K562 (cell line): ENCODE data around the gene CTNNA3. TPM values are rescaled to one million over a fixed set of nuclear protein-coding genes. Genes with fewer than 3 reads are reported as not detected.

Experiments used
- ATAC-seq: fragments of 200-7000 bp; cut with Tn5 transposase; 3 replicates; pipeline ENCODE4 v1.9.1; 2020; ENCODE audit warnings: moderate library complexity
- BruUV-seq: library from RNA; stranded (reverse); fragments of 400-500 nt; replicated peaks from 2 replicates; lab custom pipeline; 2021; lab: Mats Ljungman, UMichigan
- CTCF ChIA-PET: fragments of 300-600 bp; formaldehyde crosslinking; extraction: SDS; loops from one replicate; lab custom pipeline; 2021; ENCODE audit warnings: low intra/inter-chr PET ratio; lab: Yijun Ruan, JAX
- POLR2A ChIA-PET: fragments of 300-600, 350-650 bp; sonication (Branson Sonifier 250); formaldehyde crosslinking; extraction: SDS; loops from one replicate; lab custom pipeline; 2021; ENCODE audit warnings: antibody characterized with exemption, inconsistent platforms; lab: Yijun Ruan, JAX
- DNase-seq, 4 experiments: peaks; one replicate each; pipeline versions ENCODE4 v3.0.0 to v3.0.0-alpha.2; 2011 to 2018; ENCODE audit warnings: low spot score in 3 of 4, mixed read lengths in 3 of 4; ENCODE audit errors: extremely low read depth in 1 of 4
- FAIRE-seq: peaks from 2 replicates; lab custom pipeline; 2011; peaks lifted over from hg19 to GRCh38; lab: Jason Lieb, UNC
- H2AFZ ChIP-seq: 2 replicates; pipeline ENCODE4 v1.6.0; 2011; ENCODE audit warnings: low read depth, low read length, control low read depth, inconsistent platforms
- H3K27ac ChIP-seq: fragments of 200-600 bp; 3 replicates; pipeline ENCODE4 v1.8.0; 2011; ENCODE audit warnings: low read depth, mild to moderate bottlenecking, control low read depth, inconsistent platforms, low read length, moderate library complexity, mixed read lengths; ENCODE audit errors: extremely low read depth
- H3K27me3 ChIP-seq, 2 experiments: fragments of 300-600 bp in 1 of 2; 2 replicates in 1 of 2; 3 replicates in 1 of 2; pipeline versions ENCODE4 v1.6.0 to v1.8.0; 2011; ENCODE audit warnings: inconsistent platforms in 2 of 2, low read length in 2 of 2, mild to moderate bottlenecking in 1 of 2, mixed read lengths in 1 of 2, moderate library complexity in 1 of 2; ENCODE audit not compliant: control insufficient read depth in 2 of 2, insufficient read depth in 2 of 2
- H3K36me3 ChIP-seq: fragments of 300-600 bp; 3 replicates; pipeline ENCODE4 v1.8.0; 2011; ENCODE audit warnings: mild to moderate bottlenecking, low read length, inconsistent platforms; ENCODE audit not compliant: control insufficient read depth, insufficient read depth
- H3K4me1 ChIP-seq, 2 experiments: fragments of 200-600 bp in 1 of 2; replicated peaks in 1 of 2; 2 replicates in 1 of 2; 3 replicates in 1 of 2; pipeline versions ENCODE4 v1.5.1 to v1.8.0; 2011; ENCODE audit warnings: inconsistent platforms in 2 of 2, low read length in 2 of 2, mild to moderate bottlenecking in 1 of 2, mixed read lengths in 1 of 2, moderate library complexity in 1 of 2; ENCODE audit not compliant: control insufficient read depth in 2 of 2, insufficient read depth in 2 of 2
- H3K4me2 ChIP-seq: 2 replicates; pipeline ENCODE4 v1.6.1; 2011; ENCODE audit warnings: low read length, control low read depth, inconsistent platforms, mixed read lengths; ENCODE audit not compliant: insufficient read depth
- H3K4me3 ChIP-seq: fragments of 200-600 bp; sonication (generic), shearing (Covaris generic); 2 replicates; pipeline ENCODE4 v1.5.1; 2016; ENCODE audit warnings: control low read depth, inconsistent platforms
- H3K79me2 ChIP-seq: fragments of 200-600 bp; 3 replicates; pipeline ENCODE4 v1.8.0; 2011; ENCODE audit warnings: low read length, inconsistent platforms; ENCODE audit not compliant: control insufficient read depth, insufficient read depth
- H3K9ac ChIP-seq, 2 experiments: 2 replicates each; pipeline versions ENCODE4 v1.6.0 to v1.6.1; 2011; ENCODE audit warnings: low read depth in 2 of 2, low read length in 2 of 2, control low read depth in 1 of 2, inconsistent platforms in 1 of 2, mild to moderate bottlenecking in 1 of 2, mixed read lengths in 1 of 2; ENCODE audit not compliant: insufficient read depth in 1 of 2
- H3K9me1 ChIP-seq: one replicate; pipeline ENCODE4 v1.6.0; 2011; ENCODE audit warnings: inconsistent platforms, mild to moderate bottlenecking, low read length, moderate library complexity; ENCODE audit not compliant: control insufficient read depth, insufficient read depth
- H3K9me3 ChIP-seq: replicated peaks from 2 replicates; pipeline ENCODE4 v1.5.1; 2011; ENCODE audit warnings: low read depth, low read length, inconsistent platforms; ENCODE audit not compliant: control insufficient read depth, insufficient read depth
- H4K20me1 ChIP-seq: replicated peaks from 2 replicates; pipeline ENCODE4 v1.6.1; 2011; ENCODE audit warnings: low read length, inconsistent platforms, mixed read lengths; ENCODE audit not compliant: control insufficient read depth, insufficient read depth
- ETV1 ChIP-seq: fragments of 450-650 bp; conservative IDR thresholded peaks from 2 replicates; pipeline ENCODE4 v1.6.1; 2016; ENCODE audit warnings: missing genetic modification characterization, control low read depth, low read depth, missing compliant biosample characterization
- MYBL2 ChIP-seq, 2 experiments: fragments of 450-650 bp in 1 of 2; sonication (generic) in 1 of 2; formaldehyde crosslinking in 1 of 2; IDR thresholded peaks; 2 replicates each; pipeline versions ENCODE4 v1.6.1 to v1.8.1; 2017 to 2022; ENCODE audit warnings: borderline replicate concordance in 1 of 2, inconsistent platforms in 1 of 2, low read depth in 1 of 2, mild to moderate bottlenecking in 1 of 2, missing genetic modification reagents in 1 of 2, moderate library complexity in 1 of 2
- SIX5 ChIP-seq, 2 experiments: IDR thresholded peaks; 2 replicates each; pipeline ENCODE4 v1.6.1; 2011; ENCODE audit warnings: low read length in 2 of 2, borderline replicate concordance in 1 of 2, low read depth in 1 of 2, mild to moderate bottlenecking in 1 of 2, moderate library complexity in 1 of 2; ENCODE audit not compliant: insufficient read depth in 1 of 2
- SPI1 ChIP-seq: IDR thresholded peaks from 2 replicates; pipeline ENCODE4 v1.6.1; 2011; ENCODE audit warnings: low read depth, low read length, control low read depth, borderline replicate concordance
- ZC3H8 ChIP-seq: fragments of 450-650 bp; IDR thresholded peaks from 2 replicates; pipeline ENCODE4 v1.6.1; 2017
- ZNF239 ChIP-seq: fragments of 250-450 bp; sonication (Bioruptor Pico); IDR thresholded peaks from 2 replicates; pipeline ENCODE4 v1.4.0; 2020; ENCODE audit warnings: mild to moderate bottlenecking
- WGBS: fragments of 100-300 bp; shearing (Covaris generic); methylation state at CpG from one replicate; pipeline ENCODE4 v1.1.6; 2016; ENCODE audit warnings: low coverage, mixed read lengths; ENCODE audit not compliant: insufficient coverage; ENCODE audit errors: missing lambda C conversion rate; 5-methylcytosine and 5-hydroxymethylcytosine counted together
- in situ Hi-C: fragments of 300-500 bp; cut with MboI; formaldehyde crosslinking; loops from 4 replicates; pipeline ENCODE4 v1.15.0; 2018; ENCODE audit warnings: inconsistent platforms, mixed read lengths
- intact Hi-C: fragments of 100-400 bp; cut with micrococcal nuclease; formaldehyde crosslinking; loops from 2 replicates; pipeline ENCODE4 v1.14.2; 2022
- polyA plus RNA-seq, 8 experiments: library from polyadenylated mRNA; depleted of rRNA in 4 of 8; stranded (reverse) in 5 of 8; unstranded in 3 of 8; fragments of >200 nt; fragmentation: Nextera tagmentation in 2 of 8; fragmentation: Illumina TruSeq in 1 of 8; extraction: Ambion mirVana in 2 of 8; extraction: Trizol in 1 of 8; gene quantifications; 2 replicates each; pipeline versions ENCODE4 v1.2.1 to v1.2.3, GENCODE V29; 2011 to 2014; ENCODE audit warnings: inconsistent platforms in 1 of 8, missing spikeins in 1 of 8
- total RNA-seq, 7 experiments: library from RNA; depleted of rRNA in 6 of 7; stranded (reverse); fragments of >200 nt in 6 of 7; fragmentation: Illumina TruSeq in 2 of 7; extraction: Trizol in 2 of 7; gene quantifications; 2 replicates each; pipeline versions ENCODE4 v1.2.1 to v1.2.3, GENCODE V29; 2011 to 2021; ENCODE audit warnings: low replicate concordance in 1 of 7
- TF ChIP-seq, protein P1 (sequence below): sonication (generic); formaldehyde crosslinking; IDR thresholded peaks from 2 replicates; pipeline ENCODE4 v1.8.1; 2023; ENCODE audit warnings: mild to moderate bottlenecking, missing genetic modification reagents
- TF ChIP-seq, protein P2 (sequence below): IDR thresholded peaks from 2 replicates; pipeline ENCODE4 v1.6.1; 2011; ENCODE audit warnings: borderline replicate concordance, low read depth, mild to moderate bottlenecking, moderate library complexity, low read length; ENCODE audit not compliant: insufficient read depth, poor library complexity, severe bottlenecking
- TF ChIP-seq, protein P3 (sequence below), 2 experiments: fragments of 450-650 bp in 1 of 2; IDR thresholded peaks; 2 replicates each; pipeline ENCODE4 v1.6.1; 2011 to 2017; ENCODE audit warnings: low read depth in 2 of 2, antibody characterized with exemption in 1 of 2, borderline replicate concordance in 1 of 2, low read length in 1 of 2, mild to moderate bottlenecking in 1 of 2, mixed read lengths in 1 of 2; ENCODE audit not compliant: control insufficient read depth in 1 of 2
- TF ChIP-seq, protein P4 (sequence below): sonication (generic); IDR thresholded peaks from 2 replicates; pipeline ENCODE4 v1.6.1; 2016

The CTNNA3 gene
- total and polyA plus RNA-seq, 9 of the 15 experiments (the other 6 are each of a cell fraction or from before 2014, with no cell fraction given): 0.04 TPM; not detected in 8

DNA sequence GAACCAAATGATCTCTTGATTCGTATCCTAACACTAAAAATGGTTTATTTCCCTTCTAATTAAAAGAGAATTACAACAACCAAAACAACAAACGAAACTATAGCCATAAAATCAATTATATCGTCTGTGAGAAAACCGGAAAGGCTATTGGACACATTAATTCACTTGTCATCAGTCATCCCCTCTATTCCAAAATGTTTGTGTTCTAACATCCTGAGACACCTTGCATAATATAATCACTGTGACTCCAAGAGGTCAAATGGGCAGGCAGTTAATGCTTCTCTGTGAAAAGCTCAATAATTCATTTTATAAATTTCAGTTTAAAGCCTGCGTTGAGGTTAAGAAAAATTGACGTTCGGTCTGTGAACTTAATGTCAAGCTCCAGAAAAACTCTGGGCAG is 770.6 kb downstream of the CTNNA3 start (continued):
- TF ChIP-seq, protein P1, sequence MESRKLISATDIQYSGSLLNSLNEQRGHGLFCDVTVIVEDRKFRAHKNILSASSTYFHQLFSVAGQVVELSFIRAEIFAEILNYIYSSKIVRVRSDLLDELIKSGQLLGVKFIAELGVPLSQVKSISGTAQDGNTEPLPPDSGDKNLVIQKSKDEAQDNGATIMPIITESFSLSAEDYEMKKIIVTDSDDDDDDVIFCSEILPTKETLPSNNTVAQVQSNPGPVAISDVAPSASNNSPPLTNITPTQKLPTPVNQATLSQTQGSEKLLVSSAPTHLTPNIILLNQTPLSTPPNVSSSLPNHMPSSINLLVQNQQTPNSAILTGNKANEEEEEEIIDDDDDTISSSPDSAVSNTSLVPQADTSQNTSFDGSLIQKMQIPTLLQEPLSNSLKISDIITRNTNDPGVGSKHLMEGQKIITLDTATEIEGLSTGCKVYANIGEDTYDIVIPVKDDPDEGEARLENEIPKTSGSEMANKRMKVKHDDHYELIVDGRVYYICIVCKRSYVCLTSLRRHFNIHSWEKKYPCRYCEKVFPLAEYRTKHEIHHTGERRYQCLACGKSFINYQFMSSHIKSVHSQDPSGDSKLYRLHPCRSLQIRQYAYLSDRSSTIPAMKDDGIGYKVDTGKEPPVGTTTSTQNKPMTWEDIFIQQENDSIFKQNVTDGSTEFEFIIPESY (CRISPR knock-in tag): no peak
- TF ChIP-seq MYBL2 (IDR thresholded peaks at IDR 0.05; ENCODE audit: low read depth) (no peak), MYBL2 (CRISPR knock-in tag; IDR thresholded peaks at IDR 0.05; ENCODE audit: borderline replicate concordance) (no peak), SIX5 (IDR thresholded peaks at IDR 0.05; ENCODE audit: borderline replicate concordance in 1 of 2, insufficient read depth in 1 of 2, low read depth in 1 of 2, low read length in 2 of 2) (no peak), ETV1 (tag) (no peak)

DNA sequence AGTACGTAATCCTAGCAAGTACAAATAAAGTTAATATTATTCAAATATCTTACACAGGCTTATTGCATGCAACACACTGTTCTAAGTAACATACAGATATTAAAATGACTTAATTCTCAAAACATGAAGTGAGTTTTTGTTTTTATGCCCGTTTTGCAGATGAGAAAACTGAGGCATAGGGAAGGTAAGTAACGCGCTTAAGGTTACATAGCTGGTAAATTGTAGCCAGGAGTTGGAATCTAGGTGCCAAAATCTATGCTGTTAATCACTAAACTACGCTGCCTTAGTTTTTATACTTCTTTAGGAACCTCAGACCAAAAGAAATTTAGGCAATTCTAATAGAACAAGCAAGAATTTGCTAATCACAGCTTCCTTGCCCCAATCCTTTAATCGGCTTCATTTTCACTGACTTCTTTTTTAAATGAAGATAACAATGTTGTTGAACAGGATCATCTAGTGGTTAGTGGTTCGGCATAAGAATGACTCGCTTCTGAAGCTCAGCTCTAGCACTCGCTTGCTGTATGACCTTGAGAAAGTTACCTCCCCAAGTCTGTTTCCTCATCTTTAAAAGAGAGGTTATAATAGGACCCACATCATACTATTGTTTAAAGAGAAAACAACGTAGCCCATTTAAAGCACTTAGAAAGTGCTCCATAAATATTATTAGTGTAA is 771.2 kb downstream of the CTNNA3 start:
- CTCF ChIA-PET: no interaction called here
- WGBS: 2% methylated on average over 10 of the region's 10 CpGs
- H3K9me3 ChIP-seq: no peaks in the 10 kb centered on the region
- no peak for TF ChIP-seq ZNF239 (CRISPR knock-in tag)
- TF ChIP-seq ZC3H8: no peak
- no peak for TF ChIP-seq SPI1
- TF ChIP-seq, protein P2, sequence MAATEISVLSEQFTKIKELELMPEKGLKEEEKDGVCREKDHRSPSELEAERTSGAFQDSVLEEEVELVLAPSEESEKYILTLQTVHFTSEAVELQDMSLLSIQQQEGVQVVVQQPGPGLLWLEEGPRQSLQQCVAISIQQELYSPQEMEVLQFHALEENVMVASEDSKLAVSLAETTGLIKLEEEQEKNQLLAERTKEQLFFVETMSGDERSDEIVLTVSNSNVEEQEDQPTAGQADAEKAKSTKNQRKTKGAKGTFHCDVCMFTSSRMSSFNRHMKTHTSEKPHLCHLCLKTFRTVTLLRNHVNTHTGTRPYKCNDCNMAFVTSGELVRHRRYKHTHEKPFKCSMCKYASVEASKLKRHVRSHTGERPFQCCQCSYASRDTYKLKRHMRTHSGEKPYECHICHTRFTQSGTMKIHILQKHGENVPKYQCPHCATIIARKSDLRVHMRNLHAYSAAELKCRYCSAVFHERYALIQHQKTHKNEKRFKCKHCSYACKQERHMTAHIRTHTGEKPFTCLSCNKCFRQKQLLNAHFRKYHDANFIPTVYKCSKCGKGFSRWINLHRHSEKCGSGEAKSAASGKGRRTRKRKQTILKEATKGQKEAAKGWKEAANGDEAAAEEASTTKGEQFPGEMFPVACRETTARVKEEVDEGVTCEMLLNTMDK: no peak
- TF ChIP-seq, protein P3, sequence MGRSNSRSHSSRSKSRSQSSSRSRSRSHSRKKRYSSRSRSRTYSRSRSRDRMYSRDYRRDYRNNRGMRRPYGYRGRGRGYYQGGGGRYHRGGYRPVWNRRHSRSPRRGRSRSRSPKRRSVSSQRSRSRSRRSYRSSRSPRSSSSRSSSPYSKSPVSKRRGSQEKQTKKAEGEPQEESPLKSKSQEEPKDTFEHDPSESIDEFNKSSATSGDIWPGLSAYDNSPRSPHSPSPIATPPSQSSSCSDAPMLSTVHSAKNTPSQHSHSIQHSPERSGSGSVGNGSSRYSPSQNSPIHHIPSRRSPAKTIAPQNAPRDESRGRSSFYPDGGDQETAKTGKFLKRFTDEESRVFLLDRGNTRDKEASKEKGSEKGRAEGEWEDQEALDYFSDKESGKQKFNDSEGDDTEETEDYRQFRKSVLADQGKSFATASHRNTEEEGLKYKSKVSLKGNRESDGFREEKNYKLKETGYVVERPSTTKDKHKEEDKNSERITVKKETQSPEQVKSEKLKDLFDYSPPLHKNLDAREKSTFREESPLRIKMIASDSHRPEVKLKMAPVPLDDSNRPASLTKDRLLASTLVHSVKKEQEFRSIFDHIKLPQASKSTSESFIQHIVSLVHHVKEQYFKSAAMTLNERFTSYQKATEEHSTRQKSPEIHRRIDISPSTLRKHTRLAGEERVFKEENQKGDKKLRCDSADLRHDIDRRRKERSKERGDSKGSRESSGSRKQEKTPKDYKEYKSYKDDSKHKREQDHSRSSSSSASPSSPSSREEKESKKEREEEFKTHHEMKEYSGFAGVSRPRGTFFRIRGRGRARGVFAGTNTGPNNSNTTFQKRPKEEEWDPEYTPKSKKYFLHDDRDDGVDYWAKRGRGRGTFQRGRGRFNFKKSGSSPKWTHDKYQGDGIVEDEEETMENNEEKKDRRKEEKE (IDR thresholded peaks at IDR 0.05; ENCODE audit: borderline replicate concordance in 1 of 2, control insufficient read depth in 1 of 2, low read depth in 2 of 2, low read length in 1 of 2): no peak
- TF ChIP-seq, protein P4, sequence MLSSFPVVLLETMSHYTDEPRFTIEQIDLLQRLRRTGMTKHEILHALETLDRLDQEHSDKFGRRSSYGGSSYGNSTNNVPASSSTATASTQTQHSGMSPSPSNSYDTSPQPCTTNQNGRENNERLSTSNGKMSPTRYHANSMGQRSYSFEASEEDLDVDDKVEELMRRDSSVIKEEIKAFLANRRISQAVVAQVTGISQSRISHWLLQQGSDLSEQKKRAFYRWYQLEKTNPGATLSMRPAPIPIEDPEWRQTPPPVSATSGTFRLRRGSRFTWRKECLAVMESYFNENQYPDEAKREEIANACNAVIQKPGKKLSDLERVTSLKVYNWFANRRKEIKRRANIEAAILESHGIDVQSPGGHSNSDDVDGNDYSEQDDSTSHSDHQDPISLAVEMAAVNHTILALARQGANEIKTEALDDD: no peak

More for the DNA sequence above, 771.2 kb downstream of the CTNNA3 start:
- in situ Hi-C loops (no loop called here), intact Hi-C loops (no loop called here)
- H4K20me1 ChIP-seq: no peaks in the 10 kb centered on the region
- H3K79me2 ChIP-seq: no peaks in the 10 kb centered on the region
- H3K4me2 ChIP-seq: no peak overlapping the region
- DNase-seq (no peak), FAIRE-seq (no peak), ATAC-seq (no peak)
- H3K4me3 ChIP-seq: no peak overlapping the region
- no peak overlapping the region for H3K27ac ChIP-seq
- H3K9me1 ChIP-seq: no peaks in the 10 kb centered on the region
- BruUV-seq: no TSS peak
- H3K4me1 ChIP-seq: no peaks in the 10 kb centered on the region
- H3K27me3 ChIP-seq: no peaks in the 10 kb centered on the region
- H2AFZ ChIP-seq: no peak overlapping the region
- no peak overlapping the region for H3K9ac ChIP-seq
- no peaks in the 10 kb centered on the region for H3K36me3 ChIP-seq
- POLR2A ChIA-PET: no interaction called here
